ENCODE measurements around the gene B3GALT6.

DNA sequence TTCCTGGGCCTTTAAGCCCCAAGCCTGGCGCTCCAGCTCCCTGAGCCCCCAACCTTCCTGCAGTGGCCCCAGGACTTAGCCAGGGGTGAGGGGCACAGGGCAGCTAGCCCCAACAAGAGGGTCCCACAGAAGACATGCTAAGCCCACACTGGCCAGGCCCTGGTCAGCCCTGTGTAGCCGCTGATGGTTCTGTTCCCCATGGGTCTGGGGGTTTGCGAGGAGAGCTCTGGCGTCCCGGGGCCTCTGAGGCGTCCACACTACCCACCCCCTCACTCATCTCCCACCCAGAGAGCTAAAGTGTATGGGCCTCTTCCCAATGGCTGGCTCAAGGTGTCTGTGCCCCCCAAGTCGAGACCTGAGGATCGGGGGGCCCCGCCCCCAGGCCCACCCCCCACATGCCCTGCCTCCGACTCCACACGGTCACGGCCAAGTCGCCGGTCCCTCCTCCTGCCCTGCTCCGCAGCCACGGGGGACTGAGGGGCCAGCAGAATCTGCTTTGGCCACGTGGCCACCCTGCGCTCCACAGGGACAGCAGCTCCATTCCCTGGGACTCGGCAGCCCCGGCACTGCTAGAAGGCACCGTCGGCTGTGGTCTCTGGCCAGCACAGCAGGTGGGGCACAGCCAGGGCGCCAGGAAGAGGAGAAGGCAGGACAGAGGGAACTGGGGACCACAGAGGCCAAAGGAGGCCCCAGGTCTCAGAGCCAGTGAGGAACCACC is 33.5 kb upstream of the B3GALT6 start:
- TF ChIP-seq, protein P1, sequence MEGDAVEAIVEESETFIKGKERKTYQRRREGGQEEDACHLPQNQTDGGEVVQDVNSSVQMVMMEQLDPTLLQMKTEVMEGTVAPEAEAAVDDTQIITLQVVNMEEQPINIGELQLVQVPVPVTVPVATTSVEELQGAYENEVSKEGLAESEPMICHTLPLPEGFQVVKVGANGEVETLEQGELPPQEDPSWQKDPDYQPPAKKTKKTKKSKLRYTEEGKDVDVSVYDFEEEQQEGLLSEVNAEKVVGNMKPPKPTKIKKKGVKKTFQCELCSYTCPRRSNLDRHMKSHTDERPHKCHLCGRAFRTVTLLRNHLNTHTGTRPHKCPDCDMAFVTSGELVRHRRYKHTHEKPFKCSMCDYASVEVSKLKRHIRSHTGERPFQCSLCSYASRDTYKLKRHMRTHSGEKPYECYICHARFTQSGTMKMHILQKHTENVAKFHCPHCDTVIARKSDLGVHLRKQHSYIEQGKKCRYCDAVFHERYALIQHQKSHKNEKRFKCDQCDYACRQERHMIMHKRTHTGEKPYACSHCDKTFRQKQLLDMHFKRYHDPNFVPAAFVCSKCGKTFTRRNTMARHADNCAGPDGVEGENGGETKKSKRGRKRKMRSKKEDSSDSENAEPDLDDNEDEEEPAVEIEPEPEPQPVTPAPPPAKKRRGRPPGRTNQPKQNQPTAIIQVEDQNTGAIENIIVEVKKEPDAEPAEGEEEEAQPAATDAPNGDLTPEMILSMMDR (IDR thresholded peaks at IDR 0.05; ENCODE audit: low read depth, low read length, missing input control): no peak
- TF ChIP-seq EGR1 (IDR thresholded peaks at IDR 0.05; ENCODE audit: low read depth in 2 of 2) (no peak), JUND (IDR thresholded peaks at IDR 0.05) (no peak), SP1 (IDR thresholded peaks at IDR 0.05) (no peak), TAF1 (conservative IDR thresholded peaks at IDR 0.05) (no peak), RAD21 (IDR thresholded peaks at IDR 0.05) (no peak), YY1 (IDR thresholded peaks at IDR 0.05) (no peak), HNF4G (IDR thresholded peaks at IDR 0.05) (no peak)
- TF ChIP-seq, protein P2, sequence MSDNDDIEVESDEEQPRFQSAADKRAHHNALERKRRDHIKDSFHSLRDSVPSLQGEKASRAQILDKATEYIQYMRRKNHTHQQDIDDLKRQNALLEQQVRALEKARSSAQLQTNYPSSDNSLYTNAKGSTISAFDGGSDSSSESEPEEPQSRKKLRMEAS (IDR thresholded peaks at IDR 0.05): no peak
- TF ChIP-seq, protein P3, sequence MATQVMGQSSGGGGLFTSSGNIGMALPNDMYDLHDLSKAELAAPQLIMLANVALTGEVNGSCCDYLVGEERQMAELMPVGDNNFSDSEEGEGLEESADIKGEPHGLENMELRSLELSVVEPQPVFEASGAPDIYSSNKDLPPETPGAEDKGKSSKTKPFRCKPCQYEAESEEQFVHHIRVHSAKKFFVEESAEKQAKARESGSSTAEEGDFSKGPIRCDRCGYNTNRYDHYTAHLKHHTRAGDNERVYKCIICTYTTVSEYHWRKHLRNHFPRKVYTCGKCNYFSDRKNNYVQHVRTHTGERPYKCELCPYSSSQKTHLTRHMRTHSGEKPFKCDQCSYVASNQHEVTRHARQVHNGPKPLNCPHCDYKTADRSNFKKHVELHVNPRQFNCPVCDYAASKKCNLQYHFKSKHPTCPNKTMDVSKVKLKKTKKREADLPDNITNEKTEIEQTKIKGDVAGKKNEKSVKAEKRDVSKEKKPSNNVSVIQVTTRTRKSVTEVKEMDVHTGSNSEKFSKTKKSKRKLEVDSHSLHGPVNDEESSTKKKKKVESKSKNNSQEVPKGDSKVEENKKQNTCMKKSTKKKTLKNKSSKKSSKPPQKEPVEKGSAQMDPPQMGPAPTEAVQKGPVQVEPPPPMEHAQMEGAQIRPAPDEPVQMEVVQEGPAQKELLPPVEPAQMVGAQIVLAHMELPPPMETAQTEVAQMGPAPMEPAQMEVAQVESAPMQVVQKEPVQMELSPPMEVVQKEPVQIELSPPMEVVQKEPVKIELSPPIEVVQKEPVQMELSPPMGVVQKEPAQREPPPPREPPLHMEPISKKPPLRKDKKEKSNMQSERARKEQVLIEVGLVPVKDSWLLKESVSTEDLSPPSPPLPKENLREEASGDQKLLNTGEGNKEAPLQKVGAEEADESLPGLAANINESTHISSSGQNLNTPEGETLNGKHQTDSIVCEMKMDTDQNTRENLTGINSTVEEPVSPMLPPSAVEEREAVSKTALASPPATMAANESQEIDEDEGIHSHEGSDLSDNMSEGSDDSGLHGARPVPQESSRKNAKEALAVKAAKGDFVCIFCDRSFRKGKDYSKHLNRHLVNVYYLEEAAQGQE (IDR thresholded peaks at IDR 0.05): no peak
- TF ChIP-seq, protein P4, sequence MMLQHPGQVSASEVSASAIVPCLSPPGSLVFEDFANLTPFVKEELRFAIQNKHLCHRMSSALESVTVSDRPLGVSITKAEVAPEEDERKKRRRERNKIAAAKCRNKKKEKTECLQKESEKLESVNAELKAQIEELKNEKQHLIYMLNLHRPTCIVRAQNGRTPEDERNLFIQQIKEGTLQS (IDR thresholded peaks at IDR 0.05): no peak
- TF ChIP-seq, protein P5, sequence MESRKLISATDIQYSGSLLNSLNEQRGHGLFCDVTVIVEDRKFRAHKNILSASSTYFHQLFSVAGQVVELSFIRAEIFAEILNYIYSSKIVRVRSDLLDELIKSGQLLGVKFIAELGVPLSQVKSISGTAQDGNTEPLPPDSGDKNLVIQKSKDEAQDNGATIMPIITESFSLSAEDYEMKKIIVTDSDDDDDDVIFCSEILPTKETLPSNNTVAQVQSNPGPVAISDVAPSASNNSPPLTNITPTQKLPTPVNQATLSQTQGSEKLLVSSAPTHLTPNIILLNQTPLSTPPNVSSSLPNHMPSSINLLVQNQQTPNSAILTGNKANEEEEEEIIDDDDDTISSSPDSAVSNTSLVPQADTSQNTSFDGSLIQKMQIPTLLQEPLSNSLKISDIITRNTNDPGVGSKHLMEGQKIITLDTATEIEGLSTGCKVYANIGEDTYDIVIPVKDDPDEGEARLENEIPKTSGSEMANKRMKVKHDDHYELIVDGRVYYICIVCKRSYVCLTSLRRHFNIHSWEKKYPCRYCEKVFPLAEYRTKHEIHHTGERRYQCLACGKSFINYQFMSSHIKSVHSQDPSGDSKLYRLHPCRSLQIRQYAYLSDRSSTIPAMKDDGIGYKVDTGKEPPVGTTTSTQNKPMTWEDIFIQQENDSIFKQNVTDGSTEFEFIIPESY (IDR thresholded peaks at IDR 0.05): no peak
